Ovary (tissue), 3 donors: ENCODE data around the gene NAB2.

ENCODE experiments used
- EP300 ChIP-seq: sonication (generic); formaldehyde crosslinking; IDR thresholded peaks from one replicate; pipeline ENCODE4 v1.6.1; 2017; ENCODE audit warnings: antibody characterized with exemption
- POLR2A ChIP-seq: fragments of 450-650 bp; IDR thresholded peaks from one replicate; pipeline ENCODE4 v1.6.1; 2017; ENCODE audit warnings: antibody characterized with exemption, mild to moderate bottlenecking, moderate library complexity
- TF ChIP-seq, protein P1 (sequence below), 3 donors: fragments of 450-650 bp in 2 of 3; fragments of 200-600 bp in 1 of 3; IDR thresholded peaks; one replicate each; pipeline versions ENCODE4 v1.5.1 to v1.8.0; 2016 to 2022; ENCODE audit warnings: antibody characterized with exemption in 3 of 3, mild to moderate bottlenecking in 1 of 3
- donor health status: DM: no; HTN: no; CAD: no.

DNA sequence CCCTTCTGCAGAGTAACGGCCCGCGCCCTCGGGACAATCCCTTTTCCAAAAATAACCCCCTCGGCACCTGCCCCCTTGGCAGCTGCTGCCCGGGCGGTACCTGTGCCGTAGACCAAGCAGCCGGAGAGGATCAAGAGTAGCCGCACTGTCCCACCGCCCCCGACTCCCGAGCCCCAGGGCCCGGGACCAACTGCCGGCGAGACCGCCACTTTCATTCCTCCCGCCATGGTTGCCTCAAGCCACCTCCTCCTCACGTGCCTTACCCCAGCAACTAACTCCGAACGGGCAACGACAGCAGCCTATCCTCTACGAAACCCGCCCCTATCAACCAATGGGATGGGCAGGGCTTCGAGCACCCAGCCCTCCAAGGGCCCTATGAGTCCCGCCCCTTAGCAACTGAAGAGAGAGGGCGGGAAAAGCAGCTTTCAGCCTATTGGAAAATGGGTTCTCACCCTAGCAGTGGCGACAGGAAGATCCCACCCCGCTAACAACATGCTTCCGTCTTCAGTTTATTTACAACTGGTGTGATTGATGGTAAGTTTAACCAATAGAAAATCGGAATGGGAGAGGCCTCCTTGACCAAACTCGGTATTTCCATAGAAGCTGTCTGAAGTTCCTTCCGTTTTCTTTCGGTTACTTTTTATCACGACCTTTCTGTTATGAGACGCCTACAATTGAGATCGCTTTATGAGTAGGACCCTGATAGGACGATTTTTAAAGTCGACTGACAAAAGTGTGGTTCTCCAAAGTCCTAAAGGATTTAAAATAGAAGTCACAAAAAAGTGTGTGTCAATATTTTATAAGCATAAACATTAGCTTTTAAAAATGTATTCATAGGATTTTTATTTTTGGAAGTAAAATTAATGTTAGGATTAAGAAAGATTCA, 10.2 kb upstream of the NAB2 start, which contains the start of gene NEMP1:
- TF ChIP-seq, protein P1, sequence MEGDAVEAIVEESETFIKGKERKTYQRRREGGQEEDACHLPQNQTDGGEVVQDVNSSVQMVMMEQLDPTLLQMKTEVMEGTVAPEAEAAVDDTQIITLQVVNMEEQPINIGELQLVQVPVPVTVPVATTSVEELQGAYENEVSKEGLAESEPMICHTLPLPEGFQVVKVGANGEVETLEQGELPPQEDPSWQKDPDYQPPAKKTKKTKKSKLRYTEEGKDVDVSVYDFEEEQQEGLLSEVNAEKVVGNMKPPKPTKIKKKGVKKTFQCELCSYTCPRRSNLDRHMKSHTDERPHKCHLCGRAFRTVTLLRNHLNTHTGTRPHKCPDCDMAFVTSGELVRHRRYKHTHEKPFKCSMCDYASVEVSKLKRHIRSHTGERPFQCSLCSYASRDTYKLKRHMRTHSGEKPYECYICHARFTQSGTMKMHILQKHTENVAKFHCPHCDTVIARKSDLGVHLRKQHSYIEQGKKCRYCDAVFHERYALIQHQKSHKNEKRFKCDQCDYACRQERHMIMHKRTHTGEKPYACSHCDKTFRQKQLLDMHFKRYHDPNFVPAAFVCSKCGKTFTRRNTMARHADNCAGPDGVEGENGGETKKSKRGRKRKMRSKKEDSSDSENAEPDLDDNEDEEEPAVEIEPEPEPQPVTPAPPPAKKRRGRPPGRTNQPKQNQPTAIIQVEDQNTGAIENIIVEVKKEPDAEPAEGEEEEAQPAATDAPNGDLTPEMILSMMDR (IDR thresholded peaks at IDR 0.05) = no peak
- TF ChIP-seq POLR2A (no peak), EP300 (no peak)
